WTC11 (cell line): ENCODE measurements around the gene KCNK17. TPM values are rescaled to one million over a fixed set of nuclear protein-coding genes. Genes with fewer than 3 reads are reported as not detected.

Experiments used
- ATAC-seq: fragments of 200-7000 bp; cut with Tn5 transposase; 2 replicates; pipeline ENCODE4 v1.10.0; 2021; ENCODE audit warnings: mild to moderate bottlenecking, moderate library complexity
- CTCF ChIA-PET: fragments of 300-600 bp; sonication (Branson Sonifier 250); formaldehyde crosslinking; loops from one replicate; lab custom pipeline; 2021; ENCODE audit warnings: antibody characterized with exemption; lab: Charles Lee
- POLR2A ChIA-PET: fragments of 350-600 bp; sonication (Branson Sonifier 250); formaldehyde crosslinking; loops from one replicate; lab custom pipeline; 2021; ENCODE audit warnings: antibody characterized with exemption; lab: Charles Lee
- DNase-seq: peaks from one replicate; pipeline ENCODE4 v3.0.0; 2021; ENCODE audit warnings: low spot score
- H3K27ac Mint-ChIP-seq: 2 replicates; pipeline ENCODE4 v1.8.0; 2021; ENCODE audit warnings: mixed read lengths
- H3K27me3 Mint-ChIP-seq: 2 replicates; pipeline ENCODE4 v1.8.0; 2021; ENCODE audit warnings: low read depth, mild to moderate bottlenecking, moderate library complexity, mixed read lengths
- H3K36me3 Mint-ChIP-seq: 2 replicates; pipeline ENCODE4 v1.8.0; 2021; ENCODE audit warnings: mixed read lengths
- H3K4me1 Mint-ChIP-seq: 2 replicates; pipeline ENCODE4 v1.8.0; 2022; ENCODE audit warnings: mixed read lengths
- H3K4me3 Mint-ChIP-seq: 2 replicates; pipeline ENCODE4 v1.8.0; 2021; ENCODE audit warnings: mild to moderate bottlenecking, moderate library complexity, mixed read lengths
- H3K9me3 Mint-ChIP-seq: 2 replicates; pipeline ENCODE4 v1.8.0; 2021; ENCODE audit warnings: mixed read lengths
- CREM ChIP-seq: sonication (generic); formaldehyde crosslinking; IDR thresholded peaks from 2 replicates; pipeline ENCODE4 v1.8.1; 2022; ENCODE audit warnings: mild to moderate bottlenecking, missing genetic modification reagents, moderate library complexity
- FOXJ3 ChIP-seq: sonication (generic); formaldehyde crosslinking; IDR thresholded peaks from 2 replicates; pipeline ENCODE4 v1.9.0; 2021; ENCODE audit warnings: missing genetic modification reagents, mild to moderate bottlenecking, borderline replicate concordance
- FOXK1 ChIP-seq: sonication (generic); formaldehyde crosslinking; IDR thresholded peaks from 2 replicates; pipeline ENCODE4 v1.8.0; 2022; ENCODE audit warnings: mild to moderate bottlenecking, moderate library complexity, missing genetic modification reagents
- FOXP1 ChIP-seq: sonication (generic); formaldehyde crosslinking; IDR thresholded peaks from 2 replicates; pipeline ENCODE4 v1.8.0; 2022; ENCODE audit warnings: missing genetic modification reagents, mild to moderate bottlenecking, moderate library complexity, borderline replicate concordance
- MXD4 ChIP-seq: fragments of 250-450 bp; sonication (Bioruptor Pico); IDR thresholded peaks from 2 replicates; pipeline ENCODE4 v1.8.0; 2021; ENCODE audit warnings: mild to moderate bottlenecking, moderate library complexity, borderline replicate concordance
- NFE2L1 ChIP-seq: sonication (generic); formaldehyde crosslinking; IDR thresholded peaks from 2 replicates; pipeline ENCODE4 v1.8.1; 2023; ENCODE audit warnings: missing genetic modification reagents
- NR3C1 ChIP-seq: sonication (generic); formaldehyde crosslinking; conservative IDR thresholded peaks from 2 replicates; pipeline ENCODE4 v1.8.1; 2023; ENCODE audit warnings: low read depth, mild to moderate bottlenecking, missing genetic modification reagents
- RORB ChIP-seq: fragments of 250-450 bp; sonication (Bioruptor Pico); IDR thresholded peaks from 2 replicates; pipeline ENCODE4 v1.9.0; 2021; ENCODE audit warnings: mild to moderate bottlenecking
- SOX15 ChIP-seq: fragments of 250-450 bp; sonication (Bioruptor Pico); IDR thresholded peaks from 2 replicates; pipeline ENCODE4 v1.9.0; 2021; ENCODE audit warnings: mild to moderate bottlenecking
- SP1 ChIP-seq: sonication (generic); formaldehyde crosslinking; conservative IDR thresholded peaks from 2 replicates; pipeline ENCODE4 v1.8.1; 2022; ENCODE audit warnings: missing genetic modification reagents
- TEAD1 ChIP-seq: sonication (generic); formaldehyde crosslinking; IDR thresholded peaks from 2 replicates; pipeline ENCODE4 v1.8.0; 2022; ENCODE audit warnings: mild to moderate bottlenecking, missing genetic modification reagents
- ZBTB21 ChIP-seq: sonication (generic); formaldehyde crosslinking; IDR thresholded peaks from 2 replicates; pipeline ENCODE4 v1.8.1; 2023; ENCODE audit warnings: mild to moderate bottlenecking, missing genetic modification reagents, borderline replicate concordance
- ZNF121 ChIP-seq: sonication (generic); formaldehyde crosslinking; IDR thresholded peaks from 2 replicates; pipeline ENCODE4 v1.8.0; 2023; ENCODE audit warnings: missing genetic modification reagents
- ZNF232 ChIP-seq: sonication (generic); formaldehyde crosslinking; IDR thresholded peaks from 2 replicates; pipeline ENCODE4 v1.8.0; 2022; ENCODE audit warnings: mild to moderate bottlenecking, missing genetic modification reagents
- ZNF423 ChIP-seq: fragments of 250-450 bp; sonication (Bioruptor Pico); IDR thresholded peaks from 2 replicates; pipeline ENCODE4 v2.1.2; 2022; ENCODE audit warnings: mild to moderate bottlenecking, moderate library complexity
- total RNA-seq: library from RNA; stranded (reverse); gene quantifications from 3 replicates; pipeline ENCODE4 v1.2.3, GENCODE V29; 2021
- TF ChIP-seq, protein P1 (sequence below): sonication (generic); formaldehyde crosslinking; IDR thresholded peaks from 2 replicates; pipeline ENCODE4 v1.8.1; 2022; ENCODE audit warnings: mild to moderate bottlenecking, moderate library complexity, missing genetic modification reagents
- TF ChIP-seq, protein P2 (sequence below): sonication (generic); formaldehyde crosslinking; IDR thresholded peaks from 2 replicates; pipeline ENCODE4 v1.8.1; 2023; ENCODE audit warnings: mild to moderate bottlenecking, missing genetic modification reagents
- TF ChIP-seq, protein P3 (sequence below): sonication (generic); formaldehyde crosslinking; IDR thresholded peaks from 2 replicates; pipeline ENCODE4 v1.8.1; 2023; ENCODE audit warnings: mild to moderate bottlenecking, missing genetic modification reagents, moderate library complexity
- TF ChIP-seq, protein P4 (sequence below): sonication (generic); formaldehyde crosslinking; IDR thresholded peaks from 2 replicates; pipeline ENCODE4 v1.8.0; 2022; ENCODE audit warnings: mild to moderate bottlenecking, missing genetic modification reagents
- TF ChIP-seq, protein P5 (sequence below): sonication (generic); formaldehyde crosslinking; IDR thresholded peaks from 2 replicates; pipeline ENCODE4 v1.8.1; 2022; ENCODE audit warnings: missing genetic modification reagents, borderline replicate concordance
- TF ChIP-seq, protein P6 (sequence below): sonication (generic); formaldehyde crosslinking; conservative IDR thresholded peaks from 2 replicates; pipeline ENCODE4 v1.8.1; 2022; ENCODE audit warnings: mild to moderate bottlenecking, missing genetic modification reagents
- TF ChIP-seq, protein P7 (sequence below): fragments of 250-450 bp; sonication (Bioruptor Pico); IDR thresholded peaks from 2 replicates; pipeline ENCODE4 v1.9.0; 2021; ENCODE audit warnings: mild to moderate bottlenecking

KCNK17 gene
- total RNA-seq, 1 experiment from 2014 or later, result 2.1 TPM

DNA sequence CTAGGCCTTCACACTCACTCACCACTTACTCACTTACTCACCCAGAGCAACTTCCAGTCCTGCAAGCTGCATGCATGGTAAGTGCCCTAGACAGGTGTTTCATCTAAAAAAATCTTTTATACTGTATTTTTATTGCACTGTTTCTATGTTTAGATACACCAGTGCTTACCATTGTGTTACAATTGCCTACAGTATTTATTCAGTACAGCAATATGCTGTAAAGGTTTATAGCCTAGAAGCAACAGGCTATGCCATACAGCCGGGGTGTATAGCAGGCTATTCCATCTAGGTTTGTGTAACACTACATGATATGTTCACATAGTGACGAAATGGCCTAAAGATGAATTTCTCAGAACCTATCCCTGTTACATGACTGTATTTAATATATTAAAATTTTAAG is 47.8 kb downstream of the KCNK17 start (continued):
- no peak for TF ChIP-seq FOXK1 (CRISPR knock-in tag)

DNA sequence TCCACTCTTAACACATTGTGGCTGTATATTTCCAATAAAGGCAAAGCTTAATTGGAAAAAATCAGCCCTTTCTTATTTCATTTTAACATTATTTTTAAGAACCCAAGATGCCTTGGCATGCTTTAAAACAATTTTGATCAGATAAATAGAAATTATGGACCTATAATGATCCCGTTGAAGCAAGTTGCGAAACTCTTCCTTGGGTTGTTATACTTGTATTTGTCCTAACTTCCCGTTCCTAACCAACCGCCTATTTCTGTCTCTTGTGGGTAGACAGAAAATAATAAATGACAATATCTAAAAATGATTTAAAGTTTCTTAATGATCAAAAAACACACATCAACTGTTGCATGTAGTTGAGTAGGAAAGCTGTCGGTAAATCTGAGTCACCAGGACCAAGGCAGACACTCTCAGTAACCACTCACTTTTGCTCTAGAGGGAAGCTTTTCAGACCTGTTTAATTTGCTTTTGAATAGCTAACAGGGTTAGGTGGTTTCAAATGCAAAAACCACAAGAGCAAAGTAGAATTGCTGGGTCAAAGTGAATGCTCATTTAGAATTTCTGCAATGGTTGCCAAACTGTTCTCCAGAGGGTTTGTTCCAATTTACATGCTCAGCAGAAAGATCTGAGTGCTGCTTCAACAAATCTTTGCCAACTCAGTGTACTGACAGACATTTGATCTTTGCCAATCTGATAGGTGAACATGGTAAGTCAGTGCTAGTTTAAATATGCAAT is 50.7 kb downstream of the KCNK17 start:
- no peak for TF ChIP-seq CREM (CRISPR knock-in tag)
- TF ChIP-seq TEAD1 (CRISPR knock-in tag), result no peak
- TF ChIP-seq, protein P1, sequence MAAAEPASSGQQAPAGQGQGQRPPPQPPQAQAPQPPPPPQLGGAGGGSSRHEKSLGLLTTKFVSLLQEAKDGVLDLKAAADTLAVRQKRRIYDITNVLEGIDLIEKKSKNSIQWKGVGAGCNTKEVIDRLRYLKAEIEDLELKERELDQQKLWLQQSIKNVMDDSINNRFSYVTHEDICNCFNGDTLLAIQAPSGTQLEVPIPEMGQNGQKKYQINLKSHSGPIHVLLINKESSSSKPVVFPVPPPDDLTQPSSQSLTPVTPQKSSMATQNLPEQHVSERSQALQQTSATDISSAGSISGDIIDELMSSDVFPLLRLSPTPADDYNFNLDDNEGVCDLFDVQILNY (CRISPR knock-in tag), result no peak
- TF ChIP-seq SP1 (CRISPR knock-in tag), result 0 out of 2 replicates have a peak, but pooled peaks have one; percentile 24
- ChIA-PET CTCF (interaction anchor here (0.6 to 2.1 kb wide), 10 partner anchors 9 to 319 kb away, joined by 3 to 15 read pairs (median 4); no protein-coding TSS in a partner anchor), POLR2A (interaction anchor here (1.4 kb wide), 1 partner anchor 59 kb away, joined by 5 read pairs; no protein-coding TSS in a partner anchor)
- Mint-ChIP-seq H3K4me1 (peaks cover 64% of the 10 kb centered on the region), H3K9me3 (peaks cover 10% of the 10 kb centered on the region), H3K36me3 (peaks cover 3% of the 10 kb centered on the region; the same call in 1 of the 2 replicates), H3K4me3 (peak overlapping the region; percentile 55), H3K27me3 (peaks cover 6% of the 10 kb centered on the region), H3K27ac (peak overlapping the region; percentile 98)
- ATAC-seq (peak; percentile 95), DNase-seq (no peak)

DNA sequence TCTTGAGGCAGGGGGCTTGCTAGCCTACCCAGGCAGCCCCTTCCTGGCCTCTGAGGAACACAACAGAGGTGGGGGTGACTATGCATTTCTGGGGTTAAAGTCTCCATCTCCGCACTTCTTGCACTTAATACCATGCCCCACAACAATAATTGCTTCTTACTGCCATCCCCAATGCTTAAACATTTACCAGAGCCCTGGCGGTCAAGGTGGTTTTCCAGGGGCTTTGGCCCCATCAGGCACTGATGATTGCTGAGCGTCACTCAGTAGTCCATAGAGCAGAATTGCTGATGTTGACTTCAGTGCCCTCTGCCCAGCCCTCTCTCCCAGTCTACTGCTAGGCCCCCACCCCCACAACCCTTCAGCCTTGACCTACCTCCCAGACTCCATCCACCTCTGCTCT is 52.5 kb downstream of the KCNK17 start:
- Mint-ChIP-seq H3K27ac (no peak overlapping the region), H3K36me3 (peaks cover 3% of the 10 kb centered on the region; the same call in 1 of the 2 replicates), H3K27me3 (no peaks in the 10 kb centered on the region; the same call in 1 of the 2 replicates), H3K9me3 (peaks cover 10% of the 10 kb centered on the region), H3K4me3 (no peak overlapping the region), H3K4me1 (peaks cover 56% of the 10 kb centered on the region)
- CTCF ChIA-PET, result interaction anchor here (2.1 kb wide), 1 partner anchor 72 kb away, joined by 9 read pairs; no protein-coding TSS in a partner anchor
- no peak for DNase-seq
- POLR2A ChIA-PET, result no interaction called here
- no peak for ATAC-seq
- no peak for TF ChIP-seq SP1 (CRISPR knock-in tag)
- TF ChIP-seq NR3C1 (CRISPR knock-in tag), result no peak
- no peak for TF ChIP-seq ZBTB21 (CRISPR knock-in tag)
- TF ChIP-seq, protein P2, sequence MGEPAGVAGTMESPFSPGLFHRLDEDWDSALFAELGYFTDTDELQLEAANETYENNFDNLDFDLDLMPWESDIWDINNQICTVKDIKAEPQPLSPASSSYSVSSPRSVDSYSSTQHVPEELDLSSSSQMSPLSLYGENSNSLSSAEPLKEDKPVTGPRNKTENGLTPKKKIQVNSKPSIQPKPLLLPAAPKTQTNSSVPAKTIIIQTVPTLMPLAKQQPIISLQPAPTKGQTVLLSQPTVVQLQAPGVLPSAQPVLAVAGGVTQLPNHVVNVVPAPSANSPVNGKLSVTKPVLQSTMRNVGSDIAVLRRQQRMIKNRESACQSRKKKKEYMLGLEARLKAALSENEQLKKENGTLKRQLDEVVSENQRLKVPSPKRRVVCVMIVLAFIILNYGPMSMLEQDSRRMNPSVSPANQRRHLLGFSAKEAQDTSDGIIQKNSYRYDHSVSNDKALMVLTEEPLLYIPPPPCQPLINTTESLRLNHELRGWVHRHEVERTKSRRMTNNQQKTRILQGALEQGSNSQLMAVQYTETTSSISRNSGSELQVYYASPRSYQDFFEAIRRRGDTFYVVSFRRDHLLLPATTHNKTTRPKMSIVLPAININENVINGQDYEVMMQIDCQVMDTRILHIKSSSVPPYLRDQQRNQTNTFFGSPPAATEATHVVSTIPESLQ (CRISPR knock-in tag), result no peak
- TF ChIP-seq, protein P3, sequence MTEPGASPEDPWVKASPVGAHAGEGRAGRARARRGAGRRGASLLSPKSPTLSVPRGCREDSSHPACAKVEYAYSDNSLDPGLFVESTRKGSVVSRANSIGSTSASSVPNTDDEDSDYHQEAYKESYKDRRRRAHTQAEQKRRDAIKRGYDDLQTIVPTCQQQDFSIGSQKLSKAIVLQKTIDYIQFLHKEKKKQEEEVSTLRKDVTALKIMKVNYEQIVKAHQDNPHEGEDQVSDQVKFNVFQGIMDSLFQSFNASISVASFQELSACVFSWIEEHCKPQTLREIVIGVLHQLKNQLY (CRISPR knock-in tag), result no peak
- TF ChIP-seq FOXP1 (CRISPR knock-in tag), result no peak
- no peak for TF ChIP-seq ZNF423 (CRISPR knock-in tag)
- no peak for TF ChIP-seq NFE2L1 (CRISPR knock-in tag)
- TF ChIP-seq, protein P4, sequence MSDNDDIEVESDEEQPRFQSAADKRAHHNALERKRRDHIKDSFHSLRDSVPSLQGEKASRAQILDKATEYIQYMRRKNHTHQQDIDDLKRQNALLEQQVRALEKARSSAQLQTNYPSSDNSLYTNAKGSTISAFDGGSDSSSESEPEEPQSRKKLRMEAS (CRISPR knock-in tag), result no peak
- TF ChIP-seq, protein P5, sequence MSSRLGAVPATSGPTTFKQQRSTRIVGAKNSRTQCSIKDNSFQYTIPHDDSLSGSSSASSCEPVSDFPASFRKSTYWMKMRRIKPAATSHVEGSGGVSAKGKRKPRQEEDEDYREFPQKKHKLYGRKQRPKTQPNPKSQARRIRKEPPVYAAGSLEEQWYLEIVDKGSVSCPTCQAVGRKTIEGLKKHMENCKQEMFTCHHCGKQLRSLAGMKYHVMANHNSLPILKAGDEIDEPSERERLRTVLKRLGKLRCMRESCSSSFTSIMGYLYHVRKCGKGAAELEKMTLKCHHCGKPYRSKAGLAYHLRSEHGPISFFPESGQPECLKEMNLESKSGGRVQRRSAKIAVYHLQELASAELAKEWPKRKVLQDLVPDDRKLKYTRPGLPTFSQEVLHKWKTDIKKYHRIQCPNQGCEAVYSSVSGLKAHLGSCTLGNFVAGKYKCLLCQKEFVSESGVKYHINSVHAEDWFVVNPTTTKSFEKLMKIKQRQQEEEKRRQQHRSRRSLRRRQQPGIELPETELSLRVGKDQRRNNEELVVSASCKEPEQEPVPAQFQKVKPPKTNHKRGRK (CRISPR knock-in tag), result no peak
- no peak for TF ChIP-seq FOXJ3 (CRISPR knock-in tag)
- no peak for TF ChIP-seq FOXK1 (CRISPR knock-in tag)
- no peak for TF ChIP-seq RORB (CRISPR knock-in tag)
- TF ChIP-seq, protein P6, sequence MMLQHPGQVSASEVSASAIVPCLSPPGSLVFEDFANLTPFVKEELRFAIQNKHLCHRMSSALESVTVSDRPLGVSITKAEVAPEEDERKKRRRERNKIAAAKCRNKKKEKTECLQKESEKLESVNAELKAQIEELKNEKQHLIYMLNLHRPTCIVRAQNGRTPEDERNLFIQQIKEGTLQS (CRISPR knock-in tag), result no peak
- TF ChIP-seq, protein P7, sequence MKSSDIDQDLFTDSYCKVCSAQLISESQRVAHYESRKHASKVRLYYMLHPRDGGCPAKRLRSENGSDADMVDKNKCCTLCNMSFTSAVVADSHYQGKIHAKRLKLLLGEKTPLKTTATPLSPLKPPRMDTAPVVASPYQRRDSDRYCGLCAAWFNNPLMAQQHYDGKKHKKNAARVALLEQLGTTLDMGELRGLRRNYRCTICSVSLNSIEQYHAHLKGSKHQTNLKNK (CRISPR knock-in tag), result no peak
- no peak for TF ChIP-seq MXD4 (CRISPR knock-in tag)
- TF ChIP-seq ZNF232 (CRISPR knock-in tag), result no peak
- no peak for TF ChIP-seq SOX15 (CRISPR knock-in tag)
- no peak for TF ChIP-seq ZNF121 (CRISPR knock-in tag)
